Measurements from ENCODE around the gene NPM3.

NPM3 gene

DNA sequence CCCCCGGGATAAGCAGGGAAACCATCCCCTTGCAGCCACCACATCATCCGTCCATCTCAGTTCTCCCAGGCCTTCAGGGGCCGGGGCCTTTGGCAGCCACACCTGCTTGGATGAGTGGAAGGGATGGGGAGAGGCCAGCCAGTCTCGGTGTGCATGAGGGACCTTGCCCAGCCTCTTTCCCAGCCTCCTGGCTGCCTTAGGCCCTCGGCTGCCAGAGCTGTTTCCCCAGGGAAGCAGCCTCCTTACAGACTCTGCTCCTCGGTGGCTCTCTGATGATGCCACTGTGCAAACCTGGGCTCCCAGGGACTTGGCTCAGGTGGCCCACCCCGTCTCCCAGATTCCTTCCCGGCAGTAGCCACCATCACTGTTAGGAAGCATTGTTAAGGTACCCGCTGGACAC is 22.0 kb downstream of the NPM3 start:
- Histone ChIP-seq H3K9ac (ENCODE audit: low read depth, low read length) (no peak overlapping the region), H3K4me3 (ENCODE audit: low read length) (no peak overlapping the region), H3K9me3 (ENCODE audit: insufficient read depth, low read depth, low read length) (no peaks in the 10 kb centered on the region), H3K27ac (ENCODE audit: low read length) (no peak overlapping the region), H3K36me3 (ENCODE audit: insufficient read depth, low read depth, low read length) (no peaks in the 10 kb centered on the region), H3K27me3 (ENCODE audit: insufficient read depth, low read length) (peaks cover 61% of the 10 kb centered on the region), H3K4me1 (ENCODE audit: insufficient read depth, low read length) (no peaks in the 10 kb centered on the region; the same call in 1 of the 2 replicates)

DNA sequence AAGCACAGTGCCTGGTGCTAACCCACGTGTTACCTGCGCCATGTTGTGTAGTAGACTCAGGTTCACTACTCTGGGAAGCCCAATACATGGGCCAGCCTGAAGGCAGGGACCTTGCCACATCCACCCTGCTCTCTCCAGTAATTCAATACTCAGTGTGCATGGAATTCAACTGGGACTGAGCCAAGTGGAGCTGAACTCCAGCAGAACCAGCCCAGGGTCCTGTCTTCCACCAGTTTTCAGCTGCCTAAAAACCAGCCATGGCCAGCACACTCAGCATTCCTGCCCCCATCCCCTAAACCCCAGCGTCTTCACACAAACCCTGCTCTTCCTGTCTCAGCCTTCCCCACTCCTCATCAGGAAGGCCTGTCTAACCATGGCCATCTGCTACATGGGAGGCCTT is 22.7 kb downstream of the NPM3 start:
- H3K36me3 ChIP-seq (ENCODE audit: insufficient read depth, low read depth, low read length): no peaks in the 10 kb centered on the region
- no peaks in the 10 kb centered on the region; the same call in 1 of the 2 replicates for H3K4me1 ChIP-seq (ENCODE audit: insufficient read depth, low read length)
- no peak overlapping the region for H3K27ac ChIP-seq (ENCODE audit: low read length)

DNA sequence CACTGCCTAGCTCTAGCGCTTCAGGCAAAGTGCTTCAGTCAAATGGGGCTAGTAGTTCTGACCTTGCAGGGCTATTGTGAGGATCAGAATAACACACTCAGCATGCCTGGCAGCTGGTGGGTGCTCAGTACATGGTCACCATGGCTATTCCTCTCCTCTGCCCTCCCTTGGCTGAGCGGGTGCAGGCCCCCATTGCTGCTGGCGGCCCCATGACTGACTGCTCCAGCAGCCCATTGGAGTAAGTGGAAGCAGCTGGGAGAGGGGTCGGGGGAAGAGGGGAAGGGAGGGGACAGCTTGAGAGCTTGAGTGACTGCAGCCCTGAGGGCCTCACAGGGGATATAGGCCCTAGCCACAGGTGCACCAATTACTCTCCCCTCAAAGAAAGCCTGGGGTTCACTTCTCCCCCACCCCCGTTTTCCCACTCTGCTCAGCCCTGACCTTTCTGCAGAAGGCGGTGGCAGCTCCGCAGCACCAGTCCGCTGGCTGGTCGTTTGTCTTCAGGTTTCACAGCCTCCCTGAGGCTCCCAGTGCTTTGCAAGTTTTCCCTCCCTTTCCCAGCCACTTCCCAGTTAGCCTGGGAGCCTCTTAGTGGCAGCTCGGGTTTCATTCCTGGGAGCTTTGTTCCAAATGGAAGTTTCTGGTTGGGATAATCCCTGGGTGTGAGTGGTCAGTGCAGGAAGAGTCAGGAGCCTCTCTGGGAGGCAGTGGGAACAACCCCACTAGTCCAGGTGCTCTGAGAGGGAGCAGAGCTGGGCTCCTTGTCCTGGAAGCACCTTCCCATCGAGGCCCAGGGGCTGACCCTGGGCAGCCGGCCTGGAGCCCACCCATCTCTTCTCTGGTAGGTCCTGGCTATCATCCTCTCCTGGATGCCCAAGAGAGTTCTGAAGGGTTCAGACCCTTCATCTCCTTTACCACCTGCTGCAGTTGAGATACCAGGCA is 23.7 kb downstream of the NPM3 start:
- Histone ChIP-seq H3K27ac (ENCODE audit: low read length) (no peak overlapping the region), H3K4me1 (ENCODE audit: insufficient read depth, low read length) (no peaks in the 10 kb centered on the region; the same call in 1 of the 2 replicates), H3K4me3 (ENCODE audit: low read length) (no peak overlapping the region), H3K36me3 (ENCODE audit: insufficient read depth, low read depth, low read length) (no peaks in the 10 kb centered on the region), H3K9ac (ENCODE audit: low read depth, low read length) (no peak overlapping the region), H3K27me3 (ENCODE audit: insufficient read depth, low read length) (peaks cover 49% of the 10 kb centered on the region), H3K9me3 (ENCODE audit: insufficient read depth, low read depth, low read length) (no peaks in the 10 kb centered on the region)

More for the DNA sequence above, 22.7 kb downstream of the NPM3 start:
- Histone ChIP-seq H3K9ac (ENCODE audit: low read depth, low read length) (no peak overlapping the region), H3K27me3 (ENCODE audit: insufficient read depth, low read length) (peaks cover 56% of the 10 kb centered on the region), H3K4me3 (ENCODE audit: low read length) (no peak overlapping the region), H3K9me3 (ENCODE audit: insufficient read depth, low read depth, low read length) (no peaks in the 10 kb centered on the region)

DNA sequence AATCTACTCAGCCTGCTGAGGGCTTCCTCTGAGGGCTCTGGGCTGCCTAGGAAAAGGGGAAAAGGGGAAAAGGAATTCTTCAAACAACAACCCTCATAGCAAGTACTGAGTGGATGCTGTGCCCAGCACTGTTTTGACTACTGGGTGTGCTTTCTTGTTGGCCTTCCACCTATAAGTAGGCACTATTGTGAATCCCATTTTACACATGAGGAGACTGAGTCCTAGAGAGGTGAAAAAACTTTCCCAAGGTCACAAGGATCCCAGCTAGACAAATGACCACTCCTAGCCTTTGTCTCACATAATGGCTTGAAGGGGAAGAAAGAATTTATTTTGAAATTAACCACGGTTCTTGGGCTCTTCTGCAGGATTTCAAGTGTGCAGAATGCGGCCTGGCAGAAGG is 24.4 kb downstream of the NPM3 start:
- no peak overlapping the region for H3K27ac ChIP-seq (ENCODE audit: low read length)
- no peaks in the 10 kb centered on the region for H3K36me3 ChIP-seq (ENCODE audit: insufficient read depth, low read depth, low read length)
- peaks cover 49% of the 10 kb centered on the region for H3K27me3 ChIP-seq (ENCODE audit: insufficient read depth, low read length)
- no peak overlapping the region for H3K4me3 ChIP-seq (ENCODE audit: low read length)
- no peaks in the 10 kb centered on the region; the same call in 1 of the 2 replicates for H3K4me1 ChIP-seq (ENCODE audit: insufficient read depth, low read length)
- no peaks in the 10 kb centered on the region for H3K9me3 ChIP-seq (ENCODE audit: insufficient read depth, low read depth, low read length)
- no peak overlapping the region for H3K9ac ChIP-seq (ENCODE audit: low read depth, low read length)

DNA sequence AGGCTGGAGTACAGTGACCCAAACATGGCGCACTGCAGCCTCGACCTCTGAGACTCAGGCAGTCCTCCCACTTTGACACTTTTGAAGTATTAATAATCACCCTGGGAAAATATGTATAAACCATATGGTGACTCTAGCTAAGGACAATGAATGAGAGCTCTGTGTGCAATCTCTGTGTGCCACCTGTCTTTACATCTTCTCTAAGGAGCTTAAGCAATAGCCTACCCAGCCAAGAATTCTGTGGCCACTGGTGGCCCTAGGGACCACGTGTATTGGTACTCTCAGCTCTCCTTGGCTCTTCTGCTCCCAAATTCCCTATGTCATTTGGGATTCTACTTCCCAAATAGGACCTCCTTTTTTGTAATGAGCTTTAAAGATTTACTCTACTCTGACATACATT is 31.0 kb downstream of the NPM3 start:
- Histone ChIP-seq H3K27ac (ENCODE audit: low read length) (no peak overlapping the region), H3K36me3 (ENCODE audit: insufficient read depth, low read depth, low read length) (no peaks in the 10 kb centered on the region), H3K9ac (ENCODE audit: low read depth, low read length) (no peak overlapping the region)

DNA sequence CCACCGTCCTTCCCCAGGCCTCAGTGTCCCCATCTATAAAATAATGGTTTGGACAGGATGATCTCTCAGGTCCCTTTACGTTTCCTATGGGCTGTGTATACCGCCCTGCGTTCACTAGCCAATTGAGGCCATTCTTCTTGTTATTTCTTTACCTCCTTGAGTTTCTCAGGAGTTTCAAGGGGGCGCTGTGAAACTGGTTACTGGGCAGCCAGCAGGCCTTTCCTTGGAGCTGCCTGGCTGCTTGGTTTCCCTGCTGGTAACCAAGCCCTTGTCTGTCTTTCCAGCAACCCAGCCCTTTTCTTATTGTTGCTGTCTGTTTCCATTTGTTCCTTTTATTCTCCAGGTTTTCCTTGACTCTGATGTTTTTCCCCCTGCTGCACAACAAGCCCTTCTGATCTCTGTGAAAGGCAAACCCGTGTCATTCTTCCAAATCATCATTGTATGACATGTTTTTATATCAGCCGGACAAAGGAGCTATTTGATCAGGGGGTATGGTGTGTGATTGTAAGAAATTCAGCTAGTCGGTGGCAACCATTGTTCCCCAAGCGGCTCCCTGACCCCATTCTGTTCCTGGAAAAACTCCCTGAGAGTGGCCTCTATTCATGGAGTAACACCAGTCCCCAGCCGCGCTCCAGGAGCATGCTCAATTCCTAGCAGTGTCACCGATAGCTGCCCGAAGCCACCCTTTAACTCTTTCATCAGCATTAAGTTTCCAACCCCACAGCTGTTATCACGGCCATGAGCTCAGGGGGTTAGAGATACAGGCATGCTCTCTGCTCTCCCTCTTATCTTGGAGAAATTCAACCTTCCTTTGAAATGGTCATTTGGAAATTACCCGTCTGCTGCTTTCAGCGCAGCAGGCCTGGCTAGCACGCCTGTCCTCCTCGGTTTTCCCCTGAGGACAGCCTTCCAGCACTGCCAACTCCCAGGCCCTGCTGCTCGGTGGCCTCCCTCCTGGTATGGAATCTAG is 33.9 kb downstream of the NPM3 start:
- Histone ChIP-seq H3K9ac (ENCODE audit: low read depth, low read length) (no peak overlapping the region), H3K4me1 (ENCODE audit: insufficient read depth, low read length) (no peaks in the 10 kb centered on the region; the same call in 1 of the 2 replicates), H3K4me3 (ENCODE audit: low read length) (no peak overlapping the region), H3K27ac (ENCODE audit: low read length) (no peak overlapping the region), H3K9me3 (ENCODE audit: insufficient read depth, low read depth, low read length) (no peaks in the 10 kb centered on the region), H3K27me3 (ENCODE audit: insufficient read depth, low read length) (peaks cover 21% of the 10 kb centered on the region), H3K36me3 (ENCODE audit: insufficient read depth, low read depth, low read length) (no peaks in the 10 kb centered on the region)

More for the DNA sequence above, 31.0 kb downstream of the NPM3 start:
- H3K27me3 ChIP-seq (ENCODE audit: insufficient read depth, low read length): peaks cover 19% of the 10 kb centered on the region
- no peaks in the 10 kb centered on the region for H3K9me3 ChIP-seq (ENCODE audit: insufficient read depth, low read depth, low read length)
- H3K4me1 ChIP-seq (ENCODE audit: insufficient read depth, low read length): no peaks in the 10 kb centered on the region; the same call in 1 of the 2 replicates
- H3K4me3 ChIP-seq (ENCODE audit: low read length): no peak overlapping the region

DNA sequence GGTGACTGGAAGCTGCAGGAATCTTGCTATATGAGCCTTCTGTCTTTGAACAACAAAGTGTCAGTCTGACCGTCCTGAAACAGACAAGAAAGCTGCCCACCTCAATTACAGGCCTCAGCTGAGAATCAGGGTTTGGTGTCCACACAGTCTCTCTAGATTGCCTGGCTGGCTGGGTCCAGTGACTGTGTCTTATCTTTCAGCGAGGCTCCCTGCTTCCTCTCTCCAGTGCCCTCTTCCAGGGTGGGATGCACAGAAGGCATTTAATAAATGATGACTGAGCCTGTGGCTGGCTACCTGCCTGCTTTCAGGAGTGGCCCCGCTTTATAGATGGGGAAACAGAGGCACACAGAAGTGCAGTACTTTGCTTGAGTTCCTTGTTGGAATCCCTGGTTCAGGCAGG is 34.8 kb downstream of the NPM3 start:
- Histone ChIP-seq H3K4me3 (ENCODE audit: low read length) (no peak overlapping the region), H3K27me3 (ENCODE audit: insufficient read depth, low read length) (peaks cover 21% of the 10 kb centered on the region), H3K36me3 (ENCODE audit: insufficient read depth, low read depth, low read length) (no peaks in the 10 kb centered on the region)

DNA sequence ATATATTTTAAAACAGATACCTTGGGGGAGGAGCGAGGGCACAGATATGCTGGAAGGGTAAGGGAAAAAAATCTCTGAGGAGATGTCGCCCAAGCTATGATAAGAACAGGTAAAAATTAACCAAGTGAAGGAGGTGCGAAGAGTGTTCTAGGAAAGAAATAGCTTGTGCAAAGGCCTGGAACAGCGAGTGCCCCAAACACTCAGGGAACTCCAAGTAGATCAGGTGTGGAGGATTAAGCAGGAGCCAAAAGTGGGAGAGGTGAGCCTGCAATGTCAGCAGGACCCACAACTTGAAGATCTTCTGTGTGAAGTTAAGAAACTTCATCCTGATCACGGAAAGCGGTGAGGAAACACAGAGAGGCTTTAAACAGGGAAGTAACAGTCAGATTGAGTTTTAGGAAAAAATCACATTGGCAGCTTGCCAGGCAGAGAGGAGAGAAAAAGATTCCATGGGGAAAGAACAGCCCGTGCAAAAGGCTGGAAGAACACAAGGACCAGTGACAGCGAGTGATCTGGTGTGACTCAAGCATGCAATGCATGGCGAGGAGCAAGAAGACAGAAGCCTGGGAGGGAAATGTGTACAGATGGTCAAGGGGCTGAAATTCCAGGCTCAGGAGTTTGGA is 38.1 kb downstream of the NPM3 start:
- Histone ChIP-seq H3K27ac (ENCODE audit: low read length) (no peak overlapping the region), H3K4me3 (ENCODE audit: low read length) (no peak overlapping the region), H3K36me3 (ENCODE audit: insufficient read depth, low read depth, low read length) (no peaks in the 10 kb centered on the region), H3K4me1 (ENCODE audit: insufficient read depth, low read length) (no peaks in the 10 kb centered on the region; the same call in 1 of the 2 replicates), H3K9me3 (ENCODE audit: insufficient read depth, low read depth, low read length) (no peaks in the 10 kb centered on the region), H3K27me3 (ENCODE audit: insufficient read depth, low read length) (peaks cover 15% of the 10 kb centered on the region), H3K9ac (ENCODE audit: low read depth, low read length) (no peak overlapping the region)

More for the DNA sequence above, 34.8 kb downstream of the NPM3 start:
- H3K4me1 ChIP-seq (ENCODE audit: insufficient read depth, low read length): no peaks in the 10 kb centered on the region; the same call in 1 of the 2 replicates
- H3K9me3 ChIP-seq (ENCODE audit: insufficient read depth, low read depth, low read length): no peaks in the 10 kb centered on the region
- no peak overlapping the region for H3K9ac ChIP-seq (ENCODE audit: low read depth, low read length)
- no peak overlapping the region for H3K27ac ChIP-seq (ENCODE audit: low read length)

DNA sequence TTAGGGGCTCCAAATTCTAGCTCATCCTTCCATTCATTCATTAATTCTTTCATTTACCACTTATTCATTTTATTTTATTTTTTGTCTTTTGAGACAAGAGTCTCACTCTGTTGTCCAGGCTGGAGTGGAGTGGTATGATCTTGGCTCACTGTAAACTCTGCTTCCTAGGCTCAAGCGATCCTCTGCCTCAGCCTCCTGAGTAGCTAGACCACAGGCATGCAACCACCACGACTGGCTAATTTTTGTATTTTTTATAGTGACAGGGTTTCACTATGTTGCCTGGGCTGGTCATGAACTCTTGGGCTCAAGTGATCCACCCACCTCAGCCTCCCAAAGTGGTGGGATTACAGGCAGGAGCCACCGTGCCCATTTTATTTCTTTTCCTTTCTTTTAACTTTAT is 39.0 kb downstream of the NPM3 start:
- Histone ChIP-seq H3K9ac (ENCODE audit: low read depth, low read length) (no peak overlapping the region), H3K4me1 (ENCODE audit: insufficient read depth, low read length) (no peaks in the 10 kb centered on the region; the same call in 1 of the 2 replicates), H3K9me3 (ENCODE audit: insufficient read depth, low read depth, low read length) (no peaks in the 10 kb centered on the region), H3K4me3 (ENCODE audit: low read length) (no peak overlapping the region), H3K27ac (ENCODE audit: low read length) (no peak overlapping the region), H3K36me3 (ENCODE audit: insufficient read depth, low read depth, low read length) (no peaks in the 10 kb centered on the region), H3K27me3 (ENCODE audit: insufficient read depth, low read length) (peaks cover 15% of the 10 kb centered on the region)

DNA sequence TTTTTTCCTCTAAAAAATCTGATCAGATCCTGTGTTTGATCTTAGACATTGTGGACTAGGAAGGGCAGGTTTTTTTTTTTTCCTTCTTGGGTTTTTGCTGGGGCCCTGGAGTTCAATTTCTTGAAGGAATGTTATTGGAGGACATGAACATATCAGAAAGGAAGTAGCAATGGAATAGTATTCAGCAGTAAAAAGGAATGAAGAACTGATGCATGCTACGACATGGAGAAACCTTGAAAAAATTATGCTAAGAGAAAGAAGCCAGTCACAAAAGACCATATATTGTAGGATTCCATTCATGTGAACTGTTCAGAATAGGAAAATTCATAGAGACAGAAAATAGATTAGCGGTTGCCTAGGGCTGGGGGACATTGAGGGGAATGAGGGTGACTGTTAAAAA is 41.3 kb downstream of the NPM3 start:
- H3K4me3 ChIP-seq (ENCODE audit: low read length): no peak overlapping the region
- H3K4me1 ChIP-seq (ENCODE audit: insufficient read depth, low read length): no peaks in the 10 kb centered on the region
- H3K27ac ChIP-seq (ENCODE audit: low read length): no peak overlapping the region
- peaks cover 15% of the 10 kb centered on the region for H3K27me3 ChIP-seq (ENCODE audit: insufficient read depth, low read length)
- H3K36me3 ChIP-seq (ENCODE audit: insufficient read depth, low read depth, low read length): no peaks in the 10 kb centered on the region
- no peak overlapping the region for H3K9ac ChIP-seq (ENCODE audit: low read depth, low read length)
- H3K9me3 ChIP-seq (ENCODE audit: insufficient read depth, low read depth, low read length): no peaks in the 10 kb centered on the region

DNA sequence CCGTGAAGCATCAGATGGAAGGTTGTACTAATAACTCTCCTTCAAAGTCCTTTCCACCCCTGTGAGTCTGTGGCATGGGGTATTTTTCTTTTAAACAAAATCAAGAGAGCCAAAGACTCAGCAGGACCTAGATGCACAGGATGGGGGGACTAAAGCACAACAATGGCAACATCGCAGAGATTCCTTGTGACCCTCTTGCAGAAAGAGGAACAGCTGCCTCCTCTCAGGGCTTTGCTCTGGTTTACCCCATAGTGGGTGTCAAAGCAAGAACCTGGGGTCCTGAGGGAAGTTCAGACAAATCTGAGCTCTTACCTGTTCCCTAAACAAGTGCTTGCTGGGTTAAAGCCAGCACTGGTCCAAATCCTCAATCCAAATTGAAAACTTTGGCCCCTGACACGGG is 46.6 kb downstream of the NPM3 start:
- H3K4me1 ChIP-seq (ENCODE audit: insufficient read depth, low read length): no peaks in the 10 kb centered on the region
- H3K27ac ChIP-seq (ENCODE audit: low read length): no peak overlapping the region
- H3K9me3 ChIP-seq (ENCODE audit: insufficient read depth, low read depth, low read length): no peaks in the 10 kb centered on the region
- no peak overlapping the region for H3K9ac ChIP-seq (ENCODE audit: low read depth, low read length)
- no peak overlapping the region for H3K4me3 ChIP-seq (ENCODE audit: low read length)
- H3K27me3 ChIP-seq (ENCODE audit: insufficient read depth, low read length): peaks cover 12% of the 10 kb centered on the region
- H3K36me3 ChIP-seq (ENCODE audit: insufficient read depth, low read depth, low read length): no peaks in the 10 kb centered on the region
